Fibroblast of skin of right biceps (primary cell): Measurements from ENCODE around the gene SLU7.

Experiments used
- DNase-seq: peaks from one replicate; pipeline ENCODE4 v3.0.0-alpha.2; 2013

Gene SLU7

DNA sequence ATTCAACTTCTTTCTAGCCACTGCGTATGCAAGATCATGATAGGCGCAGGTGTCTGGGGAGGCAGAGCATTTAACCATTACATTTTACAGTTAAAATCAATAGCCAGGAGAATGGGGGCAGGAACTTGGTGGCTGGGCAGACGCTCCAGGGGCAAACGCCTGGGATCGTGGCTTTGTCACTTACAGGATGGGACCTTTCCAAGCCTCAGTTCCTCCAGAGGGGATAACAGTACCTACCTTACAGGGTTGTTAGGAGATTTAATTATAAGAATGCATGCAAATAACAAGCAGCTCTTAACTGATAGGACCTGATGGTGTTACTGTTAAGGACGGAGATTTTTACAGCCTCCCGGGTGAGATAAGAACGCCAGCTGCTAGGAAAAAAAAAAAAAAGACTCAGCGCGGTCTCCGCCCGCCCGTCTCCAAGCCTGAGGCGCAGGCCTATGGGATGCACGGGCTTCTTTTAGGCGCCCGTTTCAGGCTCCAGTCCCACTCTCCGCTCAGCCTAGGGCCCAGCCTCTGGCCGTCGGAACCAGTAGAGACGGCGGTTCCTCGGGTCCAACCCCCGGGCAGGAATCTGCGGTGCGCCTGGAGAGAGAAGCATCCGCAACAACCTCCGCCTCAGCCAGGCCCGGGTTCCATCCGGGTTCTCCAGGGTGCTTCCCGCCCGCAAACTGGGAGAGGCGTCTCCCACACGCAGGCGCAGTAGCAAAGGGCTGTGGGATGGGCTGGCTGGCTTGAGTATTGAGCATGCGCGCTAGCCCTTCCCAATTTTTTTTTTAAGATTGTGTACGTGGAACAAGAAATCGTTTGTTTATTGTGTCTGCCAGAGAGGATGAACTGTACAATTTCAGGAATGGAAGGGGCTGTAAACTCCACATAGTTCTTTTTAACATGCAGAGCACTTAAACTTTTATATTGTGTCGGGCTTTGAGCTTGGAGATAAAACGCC lies 19.2 kb downstream of the SLU7 start, which contains the start of gene FAM200C:
FAM200C (minus strand) TSS at position 653 of the 952 bp plus-strand sequence. CDS start 4,564 bp downstream, outside the sequence.
- peak; percentile 96 for DNase-seq

DNA sequence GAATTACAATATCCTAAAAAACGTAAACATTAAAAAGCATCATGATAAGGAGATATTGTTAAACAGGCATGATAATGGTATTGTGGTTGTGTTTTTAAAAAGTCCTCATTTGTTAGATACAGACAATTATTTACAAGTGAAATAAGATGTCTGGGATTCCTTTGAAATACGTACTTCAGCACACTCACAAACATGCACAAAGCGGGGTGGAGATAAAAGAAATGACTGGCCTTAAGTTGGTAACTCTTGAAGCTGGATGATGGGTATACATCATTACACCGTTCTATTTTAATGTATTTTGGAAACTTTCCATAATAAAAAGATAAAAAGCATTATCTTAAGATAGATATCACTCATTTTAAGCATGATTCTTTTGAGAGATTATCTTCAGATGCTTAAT lies 20.1 kb downstream of the SLU7 start:
- peak; percentile 29 for DNase-seq

DNA sequence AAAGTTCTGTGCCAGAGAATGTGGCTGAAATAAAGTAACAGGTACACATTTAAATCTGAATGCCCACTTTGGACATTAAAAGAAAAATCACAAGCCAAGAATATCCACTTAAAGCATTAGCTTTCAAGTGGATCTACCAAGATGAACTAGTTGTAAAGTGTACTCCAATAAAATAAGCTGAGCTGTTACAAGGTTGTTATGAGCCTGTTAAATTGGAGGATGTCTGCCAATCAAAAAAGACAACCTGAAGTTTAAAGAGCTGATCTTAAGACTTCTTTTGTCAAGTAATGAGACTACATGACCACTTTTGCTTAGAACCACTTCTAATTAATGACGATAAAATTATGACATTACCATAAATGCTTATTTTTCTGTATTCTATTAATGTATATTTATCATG lies 21.4 kb downstream of the SLU7 start:
- no peak for DNase-seq

DNA sequence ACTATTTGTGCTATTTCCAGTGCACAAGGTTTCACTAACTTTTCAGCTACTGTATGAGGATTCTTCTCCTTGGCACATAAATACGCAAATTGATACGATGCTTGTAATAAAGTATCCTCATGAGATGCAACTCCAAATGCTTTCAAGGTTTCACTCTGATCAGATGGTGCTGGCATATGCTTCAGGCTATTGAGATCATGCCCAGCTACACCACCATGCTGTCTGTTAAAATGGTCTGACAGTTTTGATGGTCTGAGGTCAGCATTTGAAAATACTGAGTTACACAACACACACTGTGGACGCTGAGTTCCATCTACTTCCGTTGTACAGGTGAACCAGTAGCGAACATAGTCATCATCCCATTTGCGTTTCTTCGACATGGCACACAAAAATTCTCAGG lies 23.8 kb downstream of the SLU7 start:
- no peak for DNase-seq

DNA sequence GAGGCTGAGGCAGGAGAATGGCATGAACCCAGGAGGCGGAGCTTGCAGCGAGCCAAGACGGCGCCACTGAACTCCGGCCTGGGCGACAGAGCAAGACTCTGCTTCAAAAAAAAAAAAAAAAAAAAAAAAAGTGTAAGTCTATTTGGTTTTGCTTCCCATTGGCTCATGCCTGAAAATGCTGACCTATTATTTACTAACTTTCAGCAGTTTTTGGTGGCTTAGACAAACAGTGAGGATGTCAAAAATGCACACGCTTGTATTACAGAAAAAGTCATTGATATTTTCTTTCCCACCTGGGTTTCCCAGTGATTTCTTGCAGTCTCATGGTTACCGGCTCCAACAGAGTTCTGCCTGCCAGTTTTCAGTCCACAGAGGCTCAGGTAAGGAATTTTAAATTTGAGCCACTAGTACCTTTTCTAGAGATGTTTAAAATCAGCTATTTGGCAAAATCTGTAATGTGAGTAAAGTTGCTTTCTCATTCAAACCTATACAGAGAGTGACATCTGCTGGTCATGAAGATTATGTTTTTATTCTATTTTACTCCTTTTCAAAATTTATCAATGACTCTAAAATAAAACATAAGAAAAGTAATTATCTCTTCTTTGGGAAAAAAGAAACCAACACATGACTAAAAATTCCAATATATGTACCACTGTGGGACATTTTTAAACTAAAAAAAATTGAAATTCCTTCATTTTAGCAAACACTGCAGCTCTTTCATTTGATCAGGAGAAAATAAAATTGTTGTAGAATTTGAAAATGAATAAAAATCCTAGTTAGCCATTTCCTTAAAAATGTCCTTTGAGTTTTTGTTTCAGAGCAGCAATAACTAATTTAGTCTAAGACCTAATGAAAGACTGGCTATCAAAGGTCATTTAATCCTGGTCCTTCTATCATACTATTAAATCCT lies 27.8 kb downstream of the SLU7 start:
- peak; percentile 31 for DNase-seq

DNA sequence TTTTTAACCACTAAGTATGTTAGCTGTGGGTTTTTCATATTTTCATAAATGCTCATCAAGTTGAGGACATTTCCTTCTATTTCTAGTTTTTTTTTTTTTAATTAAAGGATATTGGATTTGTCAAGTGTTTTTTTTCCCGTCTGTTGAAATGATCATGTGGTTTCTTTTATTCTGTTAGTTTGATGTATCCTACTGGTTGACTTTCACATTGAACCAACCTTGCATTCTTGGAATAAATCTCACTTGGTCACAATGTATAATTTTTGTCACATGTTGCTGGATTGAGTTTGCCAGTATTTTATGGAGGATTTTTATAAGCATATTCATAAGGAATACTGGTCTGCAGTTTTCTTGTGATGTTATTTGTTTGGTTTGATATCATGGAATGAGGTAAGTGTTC lies 31.4 kb downstream of the SLU7 start:
- no peak for DNase-seq

DNA sequence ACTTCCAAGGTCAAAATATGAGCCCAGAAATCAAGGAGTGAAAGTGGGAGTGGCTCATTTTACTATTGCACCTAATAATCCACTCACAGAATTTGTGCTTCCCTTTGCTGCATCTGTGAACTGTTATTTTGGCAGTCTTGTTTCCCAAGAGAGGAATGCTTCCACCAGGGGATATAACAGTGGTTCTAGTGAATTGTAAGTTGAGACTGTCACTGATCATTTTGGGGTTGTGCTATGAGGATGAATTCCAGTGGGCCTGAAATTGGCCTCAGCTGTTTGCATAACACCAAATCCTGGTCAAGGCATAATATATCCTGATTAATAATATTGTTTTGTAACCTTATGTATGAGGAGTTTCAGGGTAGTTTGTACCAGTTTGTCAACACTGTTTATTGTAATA lies 33.4 kb downstream of the SLU7 start:
- no peak for DNase-seq

DNA sequence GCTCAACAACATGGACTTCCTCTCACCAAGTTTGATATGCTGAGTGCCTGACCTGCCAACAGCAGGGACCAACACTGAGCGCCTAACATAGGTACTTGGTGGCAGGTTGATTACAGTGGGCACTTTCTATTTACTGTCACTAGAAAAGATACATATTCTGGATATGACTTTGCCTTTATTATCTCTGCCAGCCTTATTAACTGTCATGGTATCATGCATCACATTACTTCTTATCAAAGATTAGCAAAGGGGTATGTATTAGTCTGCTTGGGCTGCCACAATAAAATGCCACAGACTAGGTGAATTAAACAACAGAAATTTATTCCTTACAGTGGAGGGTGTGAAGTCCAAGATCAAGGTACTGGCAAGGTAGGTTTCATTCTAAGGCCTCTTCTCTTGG lies 34.2 kb downstream of the SLU7 start:
- DNase-seq = no peak

DNA sequence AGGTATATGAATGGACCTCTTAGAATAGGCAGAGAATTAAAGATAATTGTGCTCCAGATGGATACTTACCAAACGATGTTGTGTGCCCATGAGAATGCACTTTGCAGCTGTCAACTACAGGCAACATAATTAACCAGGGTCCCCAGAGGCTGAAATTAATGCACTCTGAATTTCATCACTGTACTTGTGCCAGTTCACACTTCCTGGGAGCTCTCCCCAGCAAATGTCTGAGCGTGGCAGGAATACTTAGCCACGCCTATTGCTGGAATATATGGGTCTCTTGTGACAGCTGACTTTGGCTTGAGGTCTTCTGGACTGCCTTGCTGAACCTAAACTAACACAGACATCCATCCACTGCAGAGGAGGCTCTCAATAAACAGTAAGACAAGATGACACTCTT lies 36.5 kb downstream of the SLU7 start:
- DNase-seq = no peak

DNA sequence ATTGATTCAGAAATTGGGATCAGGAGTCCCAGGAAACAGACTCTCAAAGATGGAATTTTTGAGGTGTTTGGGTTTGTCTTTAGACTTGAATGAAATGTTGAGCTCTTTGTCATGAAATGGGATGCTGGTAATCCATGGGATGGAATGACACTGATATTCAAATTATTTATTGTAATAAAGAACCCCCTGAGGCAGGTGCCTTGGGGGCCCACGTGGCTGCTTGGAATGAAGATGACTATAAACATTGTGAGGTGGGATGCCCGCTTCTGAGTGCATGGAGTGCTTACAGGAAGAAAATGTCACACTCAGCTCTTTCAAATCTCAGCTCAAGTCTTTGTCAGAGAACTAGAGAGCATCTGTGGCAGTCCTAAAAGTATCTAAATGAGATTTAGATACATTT lies 38.8 kb downstream of the SLU7 start:
- no peak for DNase-seq

DNA sequence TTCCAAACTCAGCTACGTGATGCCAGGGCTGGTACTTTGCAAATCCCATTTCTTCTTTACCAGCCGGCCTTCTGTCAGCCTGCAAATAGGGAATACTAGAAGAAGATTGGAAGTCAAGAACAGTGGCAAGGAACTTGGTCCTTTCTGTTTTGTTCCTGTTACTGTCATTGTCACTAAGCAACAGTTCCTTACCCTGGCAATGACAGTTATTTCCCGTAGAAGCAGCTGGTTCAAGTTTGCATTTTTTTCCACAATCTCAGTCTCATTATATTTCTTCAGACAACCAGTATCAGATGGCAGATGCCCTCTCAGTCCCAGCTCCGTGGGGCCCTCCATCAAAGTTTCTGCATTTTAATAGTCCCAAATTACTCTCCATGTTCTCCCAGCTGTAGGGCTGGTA lies 39.4 kb downstream of the SLU7 start:
- DNase-seq = no peak

DNA sequence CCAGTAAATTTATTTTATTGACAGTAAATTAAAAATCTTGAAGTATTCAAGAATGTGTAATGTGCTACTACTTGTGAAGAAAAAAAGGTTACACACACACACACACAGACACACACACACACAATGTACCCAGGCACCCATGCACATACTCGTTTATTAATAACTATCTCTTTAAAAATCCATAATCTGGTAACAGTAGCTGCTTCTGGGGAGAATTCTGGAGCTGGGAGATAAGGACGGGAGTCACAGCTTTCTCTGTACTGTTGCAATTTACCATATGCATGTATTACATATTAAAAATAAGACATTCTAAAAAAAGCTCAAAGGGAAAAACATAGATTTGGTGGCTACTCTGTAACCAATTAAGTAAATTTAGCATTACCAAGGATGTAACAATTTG lies 40.6 kb downstream of the SLU7 start:
- no peak for DNase-seq

DNA sequence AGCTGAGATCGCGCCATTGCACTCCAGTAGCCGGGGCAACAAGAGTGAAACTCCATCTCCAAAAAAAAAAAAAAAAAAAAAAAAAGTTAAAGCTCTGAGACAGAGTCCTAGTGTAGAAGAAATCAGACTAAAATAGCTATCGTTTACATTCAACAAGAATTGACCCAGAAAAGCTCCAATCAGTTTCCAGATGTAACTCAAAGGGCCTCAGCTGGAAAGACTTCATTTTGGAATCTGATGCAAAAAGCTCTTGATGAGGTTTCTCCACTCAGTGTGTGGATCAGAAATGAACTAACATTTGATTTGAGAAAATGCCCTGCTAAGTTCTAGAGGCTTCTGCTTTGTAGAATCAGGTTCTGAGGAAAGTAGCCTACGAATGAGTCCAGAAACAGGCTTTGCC lies 41.2 kb downstream of the SLU7 start:
- no peak for DNase-seq

DNA sequence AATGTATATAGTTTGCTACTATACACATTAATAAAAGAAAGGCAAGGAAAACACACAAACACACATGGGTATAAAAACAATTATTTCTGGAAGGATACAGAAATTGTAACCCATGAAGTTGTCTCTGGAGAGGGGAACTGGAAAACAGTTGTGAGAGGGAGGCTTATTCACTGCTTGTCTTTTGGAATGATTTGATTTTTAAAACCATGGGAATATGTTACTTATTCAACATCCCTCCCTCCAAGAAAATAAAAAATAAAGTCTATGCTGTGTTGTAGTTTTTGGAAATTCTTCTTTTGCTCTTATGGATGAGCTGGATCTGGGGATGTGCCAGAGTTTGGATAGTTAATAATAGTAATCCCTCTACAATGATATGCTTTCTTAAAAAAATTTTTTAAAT lies 42.5 kb downstream of the SLU7 start:
- DNase-seq = no peak

DNA sequence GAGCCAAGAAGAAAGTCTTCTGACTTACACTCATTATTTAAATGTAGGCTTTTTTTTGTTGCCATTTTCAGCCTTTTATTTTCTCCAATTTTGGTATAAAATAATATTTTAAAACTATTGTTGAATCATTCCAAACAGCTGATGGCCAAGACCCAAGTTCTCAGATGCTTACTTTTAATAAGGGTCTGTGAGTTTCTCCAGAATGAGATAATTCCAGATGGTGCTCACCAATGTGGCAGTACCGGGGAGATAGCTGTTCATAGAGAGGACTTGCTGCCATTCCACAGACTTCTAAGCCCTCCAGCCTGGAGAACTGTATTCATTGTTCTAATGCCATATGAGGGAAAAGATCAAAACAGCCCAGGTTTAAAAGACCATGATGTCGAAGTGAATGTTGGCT lies 43.2 kb downstream of the SLU7 start:
- DNase-seq = no peak

DNA sequence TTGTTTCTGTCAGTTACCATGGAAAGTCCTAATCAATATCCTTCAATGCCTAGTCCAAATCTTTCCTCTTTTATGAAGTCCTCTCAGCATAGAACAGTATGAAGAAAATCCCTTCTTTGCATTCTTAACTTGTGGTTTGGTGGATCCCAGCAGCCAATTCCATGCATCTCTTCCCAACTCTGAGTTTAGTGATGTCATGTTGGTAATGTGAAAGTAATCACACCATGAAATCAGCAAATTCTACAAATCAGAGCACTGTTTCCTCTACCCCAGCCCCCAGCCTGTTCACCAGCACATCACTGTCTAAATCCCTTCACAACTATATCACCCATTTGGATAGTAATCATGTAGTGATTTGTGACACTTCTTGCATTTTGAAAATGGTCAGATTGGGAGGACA lies 43.7 kb downstream of the SLU7 start:
- peak; percentile 48 for DNase-seq

DNA sequence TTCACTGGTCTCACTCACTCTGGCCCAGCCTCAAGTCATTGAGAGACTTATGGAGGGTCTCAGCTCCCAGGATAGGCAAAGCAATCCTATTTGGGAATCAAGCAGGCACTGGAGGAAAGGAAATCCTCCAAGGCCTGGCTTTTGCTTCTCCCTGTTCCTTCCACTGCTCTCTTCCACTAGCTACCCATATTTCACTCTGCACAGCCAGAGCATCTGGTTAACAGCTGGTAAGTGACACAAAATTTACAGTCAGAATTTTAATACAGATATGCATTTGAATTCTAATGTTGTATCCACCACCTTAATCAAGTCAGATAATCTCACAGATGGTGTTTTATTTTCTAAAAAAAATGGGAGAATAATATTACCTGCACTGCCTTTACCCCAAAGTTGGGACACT lies 47.6 kb downstream of the SLU7 start:
- DNase-seq = no peak

DNA sequence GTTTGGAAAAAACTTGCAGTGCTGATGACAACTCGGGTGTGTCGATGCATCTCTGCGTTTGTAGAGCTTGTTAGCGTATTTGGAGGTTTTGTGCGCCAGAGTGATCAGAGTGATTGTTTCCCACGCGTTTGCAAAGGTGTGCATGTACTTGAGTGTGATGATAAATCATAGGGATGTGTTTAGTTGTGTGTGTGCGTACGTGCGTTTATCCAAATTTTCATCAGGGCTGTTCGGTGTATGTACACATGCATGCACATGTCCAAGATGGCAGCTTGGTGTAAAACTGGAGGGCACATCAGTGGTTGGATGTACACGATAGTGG lies 48.2 kb downstream of the SLU7 start:
- no peak for DNase-seq

DNA sequence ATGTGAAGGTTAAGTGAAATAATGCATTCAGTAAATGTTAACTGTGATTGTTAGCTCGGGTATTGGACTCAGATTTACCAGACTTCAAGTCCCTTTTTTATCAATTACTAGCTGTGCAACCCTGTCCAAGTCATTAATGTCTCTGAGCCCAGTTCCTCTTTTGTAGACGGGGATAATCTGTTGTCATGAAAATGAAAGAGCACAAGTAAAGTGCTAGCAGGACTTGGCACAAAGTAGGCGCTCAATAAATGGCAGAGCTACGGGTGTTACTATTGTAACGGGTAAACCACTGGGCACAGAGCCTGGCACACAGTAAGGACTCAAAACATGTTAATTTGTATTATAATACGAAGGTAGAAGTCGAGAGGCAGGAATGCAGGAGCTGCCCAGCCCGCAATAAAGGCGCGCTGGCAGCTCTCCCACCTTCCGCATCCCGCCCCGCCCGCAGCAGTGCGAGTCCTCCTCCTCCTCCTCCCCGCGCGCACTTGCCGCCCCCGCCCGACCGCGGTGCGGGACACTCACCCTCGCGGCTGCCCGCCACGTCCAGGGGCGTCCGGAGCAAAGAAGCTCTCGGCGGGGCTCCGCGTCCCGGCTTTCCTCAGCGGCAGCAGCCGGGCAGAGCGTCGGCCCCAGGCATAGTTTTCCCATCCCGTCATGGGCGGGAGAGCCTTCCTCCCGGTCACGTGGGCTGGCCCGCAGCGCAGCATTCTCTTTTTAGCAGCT lies 48.7 kb downstream of the SLU7 start, which contains the start of gene C1QTNF2:
C1QTNF2 (minus strand) TSS at position 637 of the 723 bp plus-strand sequence. CDS start 15,615 bp downstream, outside the sequence.
- DNase-seq = peak; percentile 75

DNA sequence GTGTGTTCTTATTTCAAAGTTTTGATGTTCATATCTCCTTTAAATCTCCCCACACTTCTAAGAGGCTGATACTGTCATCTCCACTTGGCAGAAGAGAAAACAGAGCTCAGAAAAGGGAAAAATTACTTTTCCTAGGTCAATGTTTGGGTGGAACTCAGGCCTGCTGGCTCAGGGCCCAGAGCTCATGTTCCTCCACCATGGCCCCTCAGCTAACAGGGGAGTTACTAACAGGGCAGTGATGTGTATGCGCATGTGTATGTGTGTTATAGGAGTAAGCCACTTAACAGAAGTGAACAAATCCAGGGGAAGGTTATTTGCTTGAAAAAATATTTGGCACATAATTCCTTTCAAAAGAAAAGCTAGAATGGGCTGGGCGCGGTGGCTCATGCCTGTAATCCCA lies 51.0 kb downstream of the SLU7 start:
- no peak for DNase-seq

DNA sequence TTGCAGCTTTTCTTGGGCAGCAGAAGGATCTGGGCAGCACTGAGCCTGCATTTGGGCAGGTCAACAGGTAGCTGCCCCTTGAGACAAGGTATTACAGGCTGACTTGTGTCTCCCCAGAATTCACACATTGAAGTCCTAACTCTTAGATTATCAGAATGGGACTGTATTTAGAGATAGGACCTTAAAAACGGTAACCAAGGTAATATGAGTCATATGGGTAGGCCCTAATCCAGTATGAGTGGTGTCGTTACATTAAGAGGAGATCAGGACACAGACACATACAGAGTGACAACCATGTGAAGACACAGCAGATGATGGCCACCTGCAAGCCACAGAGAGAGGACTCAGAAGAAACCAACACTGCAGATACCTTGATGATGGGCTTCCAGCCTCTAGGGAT lies 51.6 kb downstream of the SLU7 start:
- no peak for DNase-seq

DNA sequence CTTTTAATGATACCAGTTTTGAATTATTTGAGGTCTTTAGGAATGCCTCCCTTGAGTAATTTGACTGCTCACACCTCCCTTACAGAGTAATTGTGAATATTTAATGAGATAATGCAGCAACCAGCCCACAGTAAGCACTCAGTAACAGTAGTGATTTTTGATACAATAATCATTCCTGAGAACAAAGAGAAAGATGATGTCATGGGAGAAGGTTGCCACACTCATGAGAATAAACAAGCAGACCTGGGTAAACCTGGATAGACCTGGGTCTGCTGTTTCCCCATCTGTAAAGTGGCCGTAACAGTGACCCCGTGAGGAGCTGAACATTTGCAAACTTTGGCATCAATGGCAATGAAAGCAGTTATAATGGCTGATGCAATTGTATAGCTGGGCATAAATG lies 52.7 kb downstream of the SLU7 start:
- DNase-seq = no peak
